ENCODE data around the gene PURB. TPM values are rescaled to one million over a fixed set of nuclear protein-coding genes. Genes with fewer than 3 reads are reported as not detected.

Gene PURB
- polyA plus RNA-seq, 1 of the 3 experiments (the other 2 are of a cell fraction), result 4.8 TPM

GRCh38 chr7:44887293-44887692 is 2.0 kb upstream of the PURB start:
- Histone ChIP-seq H3K9ac (no peak overlapping the region), H3K36me3 (replicated peaks in 1 of 2; ENCODE audit: control insufficient read depth in 1 of 2, insufficient read depth in 2 of 2, low read length in 1 of 2) (peaks cover 20 to 22% of the 10 kb centered on the region in 2 experiments), H3K9me3 (no peaks in the 10 kb centered on the region), H3K9me2 (no peaks in the 10 kb centered on the region), H3K79me2 (ENCODE audit: insufficient read depth) (peaks cover 52% of the 10 kb centered on the region), H3K27me3 (ENCODE audit: insufficient read depth) (no peaks in the 10 kb centered on the region), H3K4me2 (no peak overlapping the region), H3F3A (replicated peaks; ENCODE audit: insufficient read depth) (peaks cover 26% of the 10 kb centered on the region), H3K4me1 (ENCODE audit: control insufficient read depth in 1 of 2, insufficient read depth in 2 of 2, low read depth in 1 of 2, low read length in 1 of 2) (peaks cover 18 to 25% of the 10 kb centered on the region in 2 experiments; a peak in 3 of 4 replicates), H4K20me1 (ENCODE audit: insufficient read depth) (peaks cover 22% of the 10 kb centered on the region), H2AFZ (ENCODE audit: low read depth) (no peak overlapping the region), H3K27ac (ENCODE audit: low read depth in 2 of 2, low read length in 1 of 2) (no peak overlapping the region; a peak in 1 of 4 replicates), H3K4me3 (ENCODE audit: low read depth in 2 of 2, low read length in 1 of 2) (no peak overlapping the region)
- POLR2A ChIA-PET, result no interaction called here
- CTCF ChIA-PET, result no interaction called here
- no peak for DNase-seq
- no peak for TF ChIP-seq ZBTB33 (IDR thresholded peaks at IDR 0.05; ENCODE audit: borderline replicate concordance, low read depth)
- TF ChIP-seq, protein P1, sequence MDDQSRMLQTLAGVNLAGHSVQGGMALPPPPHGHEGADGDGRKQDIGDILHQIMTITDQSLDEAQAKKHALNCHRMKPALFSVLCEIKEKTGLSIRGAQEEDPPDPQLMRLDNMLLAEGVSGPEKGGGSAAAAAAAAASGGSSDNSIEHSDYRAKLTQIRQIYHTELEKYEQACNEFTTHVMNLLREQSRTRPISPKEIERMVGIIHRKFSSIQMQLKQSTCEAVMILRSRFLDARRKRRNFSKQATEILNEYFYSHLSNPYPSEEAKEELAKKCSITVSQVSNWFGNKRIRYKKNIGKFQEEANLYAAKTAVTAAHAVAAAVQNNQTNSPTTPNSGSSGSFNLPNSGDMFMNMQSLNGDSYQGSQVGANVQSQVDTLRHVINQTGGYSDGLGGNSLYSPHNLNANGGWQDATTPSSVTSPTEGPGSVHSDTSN (IDR thresholded peaks at IDR 0.05), result no peak
- TF ChIP-seq IRF3 (IDR thresholded peaks at IDR 0.05; ENCODE audit: low read depth, low read length), result no peak
- no peak for TF ChIP-seq EZH2phosphoT487 (IDR thresholded peaks at IDR 0.05; ENCODE audit: borderline replicate concordance, low read depth)
- TF ChIP-seq NFIC (IDR thresholded peaks at IDR 0.05; ENCODE audit: borderline replicate concordance), result no peak
- WGBS (ENCODE audit: low lambda C conversion rate), result 80% methylated on average over 6 of the region's 6 CpGs

- Histone ChIP-seq H3K4me2 (peak overlapping the region; percentile 81), H3K4me3 (ENCODE audit: low read depth in 2 of 2, low read length in 1 of 2) (peak overlapping the region; percentile 72 to 87), H4K20me1 (ENCODE audit: insufficient read depth) (peaks cover 47% of the 10 kb centered on the region), H3K36me3 (replicated peaks in 1 of 2; ENCODE audit: control insufficient read depth in 1 of 2, insufficient read depth in 2 of 2, low read length in 1 of 2) (peaks cover 39 to 45% of the 10 kb centered on the region in 2 experiments), H3K9me3 (no peaks in the 10 kb centered on the region), H3K9me2 (no peaks in the 10 kb centered on the region), H3F3A (replicated peaks; ENCODE audit: insufficient read depth) (peaks cover 40% of the 10 kb centered on the region), H3K79me2 (ENCODE audit: insufficient read depth) (peaks cover 72% of the 10 kb centered on the region), H2AFZ (ENCODE audit: low read depth) (no peak overlapping the region), H3K27me3 (ENCODE audit: insufficient read depth) (no peaks in the 10 kb centered on the region), H3K9ac (peak overlapping the region; percentile 79), H3K27ac (ENCODE audit: low read depth in 2 of 2, low read length in 1 of 2) (peak overlapping the region; percentile 79 to 86), H3K4me1 (ENCODE audit: control insufficient read depth in 1 of 2, insufficient read depth in 2 of 2, low read depth in 1 of 2, low read length in 1 of 2) (peaks cover 23 to 47% of the 10 kb centered on the region in 2 experiments; a peak in 3 of 4 replicates)
- 2% methylated on average over 18 of the region's 107 CpGs for WGBS (ENCODE audit: low lambda C conversion rate)
- ChIA-PET POLR2A (interaction anchor here (0.8 to 2.0 kb wide), 13 partner anchors 8 to 684 kb away, joined by 3 to 12 read pairs (median 4); partner anchors contain the start of genes H2AZ2, PPIA, TMED4 and YKT6), CTCF (interaction anchor here (0.9 to 2.5 kb wide), 10 partner anchors 11 to 320 kb away, joined by 3 to 12 read pairs (median 5); partner anchors contain the start of genes H2AZ2 and TBRG4)
- peak; percentile 67; the same call in 1 of the 2 replicates for TF ChIP-seq SIN3A (IDR thresholded peaks at IDR 0.05; ENCODE audit: borderline replicate concordance, low read depth, low read length)
- TF ChIP-seq TEAD4 (IDR thresholded peaks at IDR 0.05; ENCODE audit: borderline replicate concordance, insufficient read depth), result no peak
- 0 out of 2 replicates have a peak, but pooled peaks have one; percentile 18 for TF ChIP-seq TAF1 (IDR thresholded peaks at IDR 0.05; ENCODE audit: borderline replicate concordance, low read depth, low read length)
- no peak for TF ChIP-seq FOXJ3 (CRISPR knock-in tag; IDR thresholded peaks at IDR 0.05)
- peak; percentile 14; the same call in 1 of the 2 replicates for TF ChIP-seq YY1 (IDR thresholded peaks at IDR 0.05; ENCODE audit: low read depth)
- peak; percentile 55 for TF ChIP-seq NFIC (IDR thresholded peaks at IDR 0.05; ENCODE audit: borderline replicate concordance)
- TF ChIP-seq ELF1 (IDR thresholded peaks at IDR 0.05), result no peak
- DNase-seq, result peak; percentile 72
These were observed 523 bp downstream of the PURB start for GRCh38 chr7:44884621-44885393.

All from SK-N-SH (cell line).